Activated CD8-positive, alpha-beta memory T cell treated with anti-CD3 and anti-CD28 coated beads, Interleukin-2, amount 50 U/mL, for 4 hours (primary cell): ENCODE data around the gene ZEB2.
A peak's percentile ranks its signal among the peaks of the same experiment; 100 is the strongest.

Experiments
- DNase-seq: peaks from one replicate; pipeline ENCODE4 v3.0.0-alpha.2; 2020

ZEB2 gene

GRCh38 chr2:144446136-144446535 is 73.8 kb downstream of the ZEB2 start:
- DNase-seq = no peak

- no peak for DNase-seq
Observed at GRCh38 chr2:144445196-144445595, 74.7 kb downstream of the ZEB2 start.

GRCh38 chr2:144443837-144444817 is 75.8 kb downstream of the ZEB2 start:
- DNase-seq = no peak

- no peak for DNase-seq
Observed at GRCh38 chr2:144441711-144442141, 78.2 kb downstream of the ZEB2 start.

- DNase-seq = no peak
Observed at GRCh38 chr2:144439993-144440392, 79.9 kb downstream of the ZEB2 start.

- no peak for DNase-seq
Observed at GRCh38 chr2:144438801-144439631, 80.9 kb downstream of the ZEB2 start.

- no peak for DNase-seq
Observed at GRCh38 chr2:144437636-144438035, 82.3 kb downstream of the ZEB2 start.

- no peak for DNase-seq
Observed at GRCh38 chr2:144434425-144435222, 85.3 kb downstream of the ZEB2 start.

GRCh38 chr2:144432921-144433320 is 87.0 kb downstream of the ZEB2 start:
- no peak for DNase-seq

GRCh38 chr2:144431998-144432397 is 87.9 kb downstream of the ZEB2 start:
- no peak for DNase-seq

GRCh38 chr2:144431392-144431783 is 88.5 kb downstream of the ZEB2 start:
- no peak for DNase-seq

GRCh38 chr2:144430722-144431391 is 89.1 kb downstream of the ZEB2 start:
- DNase-seq = no peak

GRCh38 chr2:144429396-144430112 is 90.4 kb downstream of the ZEB2 start:
- no peak for DNase-seq

GRCh38 chr2:144426981-144427479 is 92.9 kb downstream of the ZEB2 start:
- DNase-seq = no peak

- no peak for DNase-seq
Observed at GRCh38 chr2:144426355-144426754, 93.6 kb downstream of the ZEB2 start.

GRCh38 chr2:144424559-144425240 is 95.2 kb downstream of the ZEB2 start:
- DNase-seq = peak; percentile 24

GRCh38 chr2:144421606-144422510 is 98.1 kb downstream of the ZEB2 start:
- DNase-seq = no peak

GRCh38 chr2:144419218-144419617 is 100.7 kb downstream of the ZEB2 start:
- DNase-seq = no peak

GRCh38 chr2:144415386-144415785 is 104.5 kb downstream of the ZEB2 start:
- DNase-seq = no peak
